Peyer's patch (tissue), 4 donors: Measurements from ENCODE around the gene NLK.

ENCODE experiments used
- CTCF ChIP-seq, 6 experiments: fragments of 450-650 bp in 4 of 6; fragments of 200-600 bp in 2 of 6; sonication (generic) in 1 of 6; IDR thresholded peaks; one replicate each; pipeline ENCODE4 v1.5.1; 2017 to 2019; ENCODE audit warnings: antibody characterized with exemption in 6 of 6, mild to moderate bottlenecking in 3 of 6, moderate library complexity in 1 of 6
- POLR2A ChIP-seq, 2 donors: fragments of 450-650 bp; IDR thresholded peaks; one replicate each; pipeline ENCODE4 v1.5.1; 2017; ENCODE audit warnings: antibody characterized with exemption in 2 of 2, mild to moderate bottlenecking in 2 of 2, moderate library complexity in 2 of 2

- no peak for TF ChIP-seq CTCF (IDR thresholded peaks at IDR 0.05)
- TF ChIP-seq POLR2A (IDR thresholded peaks at IDR 0.05): no peak
Measured at GRCh38 chr17:28112181-28112580, 69.7 kb downstream of the NLK start.
